Subcutaneous adipose tissue (tissue), 4 donors: ENCODE results near the gene OSCAR. TPM values are rescaled to one million over a fixed set of nuclear protein-coding genes. Genes with fewer than 3 reads are reported as not detected.

Experiments
- CTCF ChIP-seq: fragments of 450-650 bp; IDR thresholded peaks from one replicate; pipeline ENCODE4 v1.5.1; 2016; ENCODE audit warnings: low read depth, mild to moderate bottlenecking, control low read depth, antibody characterized with exemption, moderate library complexity
- total RNA-seq, 4 donors: library from RNA; depleted of rRNA; stranded (reverse); fragments of >200 nt; gene quantifications; one replicate each; pipeline ENCODE4 v1.1.0, GENCODE V29; 2016

OSCAR gene
- total RNA-seq, 4 donors from 2014 or later, result 0.75 to 21.9 (median 2.4) TPM

GRCh38 chr19:54106716-54107115, 6.1 kb upstream of the OSCAR start:
- no peak for TF ChIP-seq CTCF

GRCh38 chr19:54105796-54106195, 5.2 kb upstream of the OSCAR start:
- no peak for TF ChIP-seq CTCF

- TF ChIP-seq CTCF, result no peak
These were observed 4.6 kb upstream of the OSCAR start for GRCh38 chr19:54104998-54105715.

- TF ChIP-seq CTCF, result no peak
These were observed 2.0 kb upstream of the OSCAR start, which contains the start of gene NDUFA3 for GRCh38 chr19:54102421-54103169. NDUFA3 (plus strand) TSS chr19:54102855; CDS start chr19:54102879, 24 bp downstream.

GRCh38 chr19:54099190-54099902, 1.3 kb downstream of the OSCAR start:
- no peak for TF ChIP-seq CTCF

GRCh38 chr19:54096617-54097106, 3.9 kb downstream of the OSCAR start:
- no peak for TF ChIP-seq CTCF
